IMR-90 (cell line): ENCODE results near the gene SRR. TPM values are rescaled to one million over a fixed set of nuclear protein-coding genes. Genes with fewer than 3 reads are reported as not detected.

Experiments used
- ATAC-seq: fragments of 200-7000 bp; cut with Tn5 transposase; 2 replicates; pipeline ENCODE4 v1.9.1; 2020; ENCODE audit warnings: low read depth, mild to moderate bottlenecking, moderate library complexity
- BruUV-seq: library from RNA; stranded (reverse); fragments of 400-500 nt; replicated peaks from 2 replicates; lab custom pipeline; 2021; lab: Mats Ljungman, UMichigan
- CTCF ChIA-PET: fragments of 300-600 bp; formaldehyde crosslinking; extraction: SDS; loops from one replicate; lab custom pipeline; 2021; ENCODE audit warnings: antibody characterized with exemption; lab: Yijun Ruan, JAX
- POLR2A ChIA-PET: fragments of 300-600 bp; sonication (Branson Sonifier 250); formaldehyde crosslinking; loops from one replicate; lab custom pipeline; 2022; ENCODE audit warnings: antibody characterized with exemption; ENCODE audit not compliant: unreplicated experiment; lab: Charles Lee
- DNase-seq: peaks from one replicate; pipeline ENCODE4 v3.0.0; 2013
- H2AFZ ChIP-seq: replicated peaks from 2 replicates; pipeline ENCODE3; 2013; ENCODE audit warnings: low read length, mild to moderate bottlenecking; ENCODE audit not compliant: poor library complexity
- H2AK5ac ChIP-seq: 2 replicates; pipeline ENCODE4 v1.6.1; 2013; ENCODE audit warnings: low read depth, low read length, inconsistent platforms
- H2AK9ac ChIP-seq: replicated peaks from 2 replicates; pipeline ENCODE3; 2013; ENCODE audit warnings: mild to moderate bottlenecking, low read depth, low read length, moderate library complexity; ENCODE audit not compliant: poor library complexity
- H2BK120ac ChIP-seq: 2 replicates; pipeline ENCODE4 v1.6.1; 2013; ENCODE audit warnings: low read depth, low read length, inconsistent platforms
- H2BK15ac ChIP-seq: 3 replicates; pipeline ENCODE4 v1.6.1; 2013; ENCODE audit warnings: low read depth, low read length, inconsistent platforms
- H2BK20ac ChIP-seq: 2 replicates; pipeline ENCODE4 v1.6.1; 2013; ENCODE audit warnings: low read depth, mild to moderate bottlenecking, inconsistent platforms, low read length, moderate library complexity
- H2BK5ac ChIP-seq: 2 replicates; pipeline ENCODE4 v1.6.1; 2013; ENCODE audit warnings: mild to moderate bottlenecking, low read depth, low read length, inconsistent platforms; ENCODE audit not compliant: poor library complexity, severe bottlenecking
- H3K14ac ChIP-seq: replicated peaks from 2 replicates; pipeline ENCODE4 v1.6.1; 2013; ENCODE audit warnings: low read depth, low read length, inconsistent platforms
- H3K18ac ChIP-seq: 2 replicates; pipeline ENCODE4 v1.6.1; 2013; ENCODE audit warnings: low read depth, low read length, control low read depth
- H3K23ac ChIP-seq: 2 replicates; pipeline ENCODE4 v1.6.1; 2013; ENCODE audit warnings: low read depth, low read length, inconsistent platforms
- H3K27ac ChIP-seq: 2 replicates; pipeline ENCODE4 v1.5.1; 2013; ENCODE audit warnings: mild to moderate bottlenecking, control low read depth, low read length; ENCODE audit not compliant: insufficient read depth
- H3K27me3 ChIP-seq: 2 replicates; pipeline ENCODE4 v1.6.1; 2013; ENCODE audit warnings: low read length; ENCODE audit not compliant: control insufficient read depth, insufficient read depth
- H3K36me3 ChIP-seq: 2 replicates; pipeline ENCODE4 v1.6.1; 2013; ENCODE audit warnings: low read length, mixed read lengths; ENCODE audit not compliant: control insufficient read depth, insufficient read depth
- H3K4ac ChIP-seq: 2 replicates; pipeline ENCODE4 v1.6.1; 2013; ENCODE audit warnings: low read depth, low read length, inconsistent platforms
- H3K4me1 ChIP-seq: 2 replicates; pipeline ENCODE4 v1.6.1; 2013; ENCODE audit warnings: low read length, mixed read lengths; ENCODE audit not compliant: control insufficient read depth, insufficient read depth
- H3K4me2 ChIP-seq: 2 replicates; pipeline ENCODE4 v1.6.1; 2013; ENCODE audit warnings: low read depth, mild to moderate bottlenecking, control low read depth, low read length, moderate library complexity
- H3K4me3 ChIP-seq: 2 replicates; pipeline ENCODE4 v1.5.1; 2013; ENCODE audit warnings: low read depth, mild to moderate bottlenecking, control low read depth, low read length, moderate library complexity; ENCODE audit not compliant: insufficient read depth
- H3K56ac ChIP-seq: 2 replicates; pipeline ENCODE4 v1.6.1; 2013; ENCODE audit warnings: low read length, inconsistent platforms; ENCODE audit not compliant: insufficient read depth; ENCODE audit errors: extremely low read depth
- H3K79me1 ChIP-seq, 2 experiments: 2 replicates each; pipeline ENCODE4 v1.6.1; 2013; ENCODE audit warnings: low read length in 2 of 2, inconsistent platforms in 1 of 2, low read depth in 1 of 2
- H3K9ac ChIP-seq: 2 replicates; pipeline ENCODE4 v1.6.1; 2013; ENCODE audit warnings: low read depth, low read length, control low read depth
- H3K9me1 ChIP-seq: 2 replicates; pipeline ENCODE4 v1.6.1; 2013; ENCODE audit warnings: low read length, inconsistent platforms; ENCODE audit not compliant: insufficient read depth
- H3K9me3 ChIP-seq: 2 replicates; pipeline ENCODE4 v1.6.1; 2013; ENCODE audit warnings: low read length; ENCODE audit not compliant: control insufficient read depth, insufficient read depth
- H4K20me1 ChIP-seq: 2 replicates; pipeline ENCODE4 v1.6.1; 2013; ENCODE audit warnings: low read length, inconsistent platforms; ENCODE audit not compliant: insufficient read depth
- H4K5ac ChIP-seq: 2 replicates; pipeline ENCODE4 v1.6.1; 2013; ENCODE audit warnings: mild to moderate bottlenecking, low read depth, low read length, control low read depth
- H4K8ac ChIP-seq, 2 experiments: 2 replicates each; pipeline ENCODE4 v1.6.1; 2013; ENCODE audit warnings: low read depth in 2 of 2, low read length in 2 of 2, control low read depth in 1 of 2, inconsistent platforms in 1 of 2
- H4K91ac ChIP-seq: 2 replicates; pipeline ENCODE4 v1.6.1; 2013; ENCODE audit warnings: low read depth, low read length, inconsistent platforms; ENCODE audit not compliant: insufficient read depth
- BHLHE40 ChIP-seq: fragments of 150-350 bp; IDR thresholded peaks from 2 replicates; pipeline ENCODE4 v1.6.1; 2016; ENCODE audit warnings: mild to moderate bottlenecking, low read depth, low read length
- CEBPB ChIP-seq: IDR thresholded peaks from 2 replicates; pipeline ENCODE4 v1.6.1; 2012; ENCODE audit warnings: low read depth, low read length, improper control_type of control experiment
- CTCF ChIP-seq: conservative IDR thresholded peaks from 2 replicates; pipeline ENCODE4 v1.5.1; 2012; ENCODE audit warnings: mild to moderate bottlenecking, low read depth, low read length, improper control_type of control experiment
- FOS ChIP-seq: fragments of 150-350 bp; IDR thresholded peaks from 2 replicates; pipeline ENCODE4 v1.6.1; 2016; ENCODE audit warnings: low read depth, low read length
- MAFK ChIP-seq: IDR thresholded peaks from 2 replicates; pipeline ENCODE4 v1.6.1; 2012; ENCODE audit warnings: low read depth, low read length, improper control_type of control experiment
- NFE2L2 ChIP-seq: fragments of 150-350 bp; IDR thresholded peaks from 2 replicates; pipeline ENCODE4 v1.6.1; 2016; ENCODE audit warnings: low read depth, mild to moderate bottlenecking, low read length
- POLR2A ChIP-seq: IDR thresholded peaks from 2 replicates; pipeline ENCODE4 v1.6.1; 2012; ENCODE audit warnings: mild to moderate bottlenecking, low read depth, low read length
- RAD21 ChIP-seq: IDR thresholded peaks from 2 replicates; pipeline ENCODE4 v1.6.1; 2012; ENCODE audit warnings: low read length, improper control_type of control experiment
- RCOR1 ChIP-seq: IDR thresholded peaks from 2 replicates; pipeline ENCODE4 v1.6.1; 2012; ENCODE audit warnings: mild to moderate bottlenecking, low read length, improper control_type of control experiment; ENCODE audit not compliant: insufficient replicate concordance
- RFX5 ChIP-seq: IDR thresholded peaks from 2 replicates; pipeline ENCODE4 v1.8.0; 2012; ENCODE audit warnings: low read depth, mild to moderate bottlenecking, low read length, moderate library complexity
- SMC3 ChIP-seq: fragments of 150-350 bp; IDR thresholded peaks from 2 replicates; pipeline ENCODE4 v1.6.1; 2016; ENCODE audit warnings: low read depth, mild to moderate bottlenecking, antibody characterized with exemption, low read length, moderate library complexity
- WGBS, 2 experiments: methylation state at CpG; one replicate each; pipeline versions ENCODE4 v1.1.5 to v1.1.7; 2013; ENCODE audit warnings: missing lambda C conversion rate in 2 of 2; ENCODE audit not compliant: insufficient read length in 1 of 2; ENCODE audit errors: extremely low coverage in 2 of 2; 5-methylcytosine and 5-hydroxymethylcytosine counted together
- dilution Hi-C: fragments of 300-500 bp; cut with HindIII; formaldehyde crosslinking; loops from one replicate; pipeline ENCODE4 v1.14.3; 2018; ENCODE audit warnings: low sequenced_read_pairs; ENCODE audit not compliant: unreplicated experiment
- in situ Hi-C: fragments of 300-500 bp; cut with MboI; formaldehyde crosslinking; loops from 3 replicates; pipeline ENCODE4 v1.14.3; 2019; ENCODE audit warnings: low sequenced_read_pairs, inconsistent platforms, mixed read lengths
- intact Hi-C: fragments of 100-400 bp; cut with micrococcal nuclease; formaldehyde crosslinking; loops from 2 replicates; pipeline ENCODE4 v1.10.0; 2022
- polyA plus RNA-seq, 3 experiments: library from polyadenylated mRNA; depleted of rRNA; stranded (reverse); fragments of >200 nt; gene quantifications; 2 replicates each; pipeline ENCODE4 v1.2.3, GENCODE V29; 2012; ENCODE audit warnings: low replicate concordance in 1 of 3
- total RNA-seq: library from RNA; depleted of rRNA; stranded (reverse); fragments of >200 nt; gene quantifications from 2 replicates; pipeline ENCODE4 v1.2.3, GENCODE V29; 2012

SRR gene
- total and polyA plus RNA-seq, 2 of the 4 experiments (the other 2 are of a cell fraction), result 14.5 to 52.7 TPM

DNA sequence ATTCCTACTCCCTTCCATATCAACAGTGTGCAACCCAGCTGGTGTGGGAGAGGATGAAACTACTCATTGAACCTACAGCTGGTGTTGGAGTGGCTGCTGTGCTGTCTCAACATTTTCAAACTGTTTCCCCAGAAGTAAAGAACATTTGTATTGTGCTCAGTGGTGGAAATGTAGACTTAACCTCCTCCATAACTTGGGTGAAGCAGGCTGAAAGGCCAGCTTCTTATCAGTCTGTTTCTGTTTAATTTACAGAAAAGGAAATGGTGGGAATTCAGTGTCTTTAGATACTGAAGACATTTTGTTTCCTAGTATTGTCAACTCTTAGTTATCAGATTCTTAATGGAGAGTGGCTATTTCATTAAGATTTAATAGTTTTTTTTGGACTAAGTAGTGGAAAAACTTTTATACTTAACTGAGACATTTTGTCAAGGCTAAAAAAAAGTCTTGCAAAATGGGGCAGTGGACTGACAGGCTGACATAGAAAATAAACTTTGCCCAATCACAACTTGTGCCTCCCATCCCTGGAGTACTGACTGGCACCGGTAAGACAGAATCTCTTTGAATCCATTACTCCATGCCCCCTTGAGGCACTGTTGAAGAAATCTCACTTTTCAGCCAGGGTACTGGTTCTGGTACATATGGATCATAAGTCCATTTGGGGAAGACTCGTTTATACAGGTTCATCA is 20.0 kb downstream of the SRR start:
- no peaks in the 10 kb centered on the region for H3K4me1 ChIP-seq
- BruUV-seq, result no TSS peak
- H2BK15ac ChIP-seq, result no peak overlapping the region
- H2BK5ac ChIP-seq, result no peak overlapping the region
- H3K9me1 ChIP-seq, result no peaks in the 10 kb centered on the region
- in situ Hi-C loops, result no loop called here
- H3K18ac ChIP-seq, result no peak overlapping the region
- TF ChIP-seq RCOR1 (no peak), FOS (no peak), BHLHE40 (no peak), MAFK (no peak), RAD21 (no peak), NFE2L2 (no peak), CEBPB (no peak), POLR2A (no peak), CTCF (no peak), SMC3 (no peak), RFX5 (no peak)
- H3K9ac ChIP-seq, result no peak overlapping the region
- WGBS, 2 experiments, result no CpG with 5 or more reads among the region's 2 CpGs
- H4K91ac ChIP-seq, result no peak overlapping the region
- intact Hi-C loops, result no loop called here
- no peak overlapping the region for H2AFZ ChIP-seq
- peaks cover 52% of the 10 kb centered on the region for H3K36me3 ChIP-seq
- H2AK9ac ChIP-seq, result no peak overlapping the region
- no peak overlapping the region for H4K5ac ChIP-seq
- H3K4ac ChIP-seq, result no peak overlapping the region
- H3K56ac ChIP-seq, result no peak overlapping the region
- H3K4me3 ChIP-seq, result no peak overlapping the region
- H2BK120ac ChIP-seq, result no peak overlapping the region
- H3K14ac ChIP-seq, result no peak overlapping the region
- ATAC-seq, result no peak
- H2BK20ac ChIP-seq, result no peak overlapping the region
- H4K20me1 ChIP-seq, result no peaks in the 10 kb centered on the region
- no peak overlapping the region for H2AK5ac ChIP-seq
- no peak overlapping the region for H3K27ac ChIP-seq
- dilution Hi-C loops, result no loop called here
- H4K8ac ChIP-seq, result no peak overlapping the region
- no peaks in the 10 kb centered on the region for H3K9me3 ChIP-seq
- peaks cover 11 to 12% of the 10 kb centered on the region in 2 experiments for H3K79me1 ChIP-seq
- no peak overlapping the region for H3K4me2 ChIP-seq
- H3K23ac ChIP-seq, result no peak overlapping the region
- no peaks in the 10 kb centered on the region for H3K27me3 ChIP-seq
- ChIA-PET POLR2A (no interaction called here), CTCF (no interaction called here)
- DNase-seq, result no peak
